ENCODE data around the gene MCM5. TPM values are rescaled to one million over a fixed set of nuclear protein-coding genes. Genes with fewer than 3 reads are reported as not detected.
"Not testable (repeated sequence)": the region's sequence is repeated elsewhere in the genome, so short reads cannot be mapped to it uniquely, and the experiment has no call there.

The MCM5 gene
- total RNA-seq, 1 donor from 2014 or later: 13.6 TPM

- ATAC-seq: no peak
- intact Hi-C loops (cut with DNase I): no loop called here
Observed at GRCh38 chr22:35458547-35459422, 58.8 kb downstream of the MCM5 start.

GRCh38 chr22:35459423-35459894 is 59.5 kb downstream of the MCM5 start:
- no peak for DNase-seq (ENCODE audit: missing footprints)
- ATAC-seq: no peak
- intact Hi-C loops (cut with DNase I): no loop called here

More at GRCh38 chr22:35458547-35459422, 58.8 kb downstream of the MCM5 start:
- no peak for DNase-seq (ENCODE audit: missing footprints)

- DNase-seq (ENCODE audit: missing footprints); ATAC-seq; intact Hi-C loops (cut with DNase I): not testable (repeated sequence)
Observed at GRCh38 chr22:35459976-35460375, 60.0 kb downstream of the MCM5 start.

- intact Hi-C loops (cut with DNase I): no loop called here
- ATAC-seq: no peak
- no peak for DNase-seq (ENCODE audit: missing footprints)
Observed at GRCh38 chr22:35460688-35461087, 60.7 kb downstream of the MCM5 start.

- DNase-seq (ENCODE audit: missing footprints) (no peak), ATAC-seq (no peak)
- intact Hi-C loops (cut with DNase I): no loop called here
Observed at GRCh38 chr22:35462498-35463230, 62.7 kb downstream of the MCM5 start.

GRCh38 chr22:35463231-35463933 is 63.4 kb downstream of the MCM5 start:
- no peak for DNase-seq (ENCODE audit: missing footprints)
- no peak for ATAC-seq
- intact Hi-C loops (cut with DNase I): no loop called here

GRCh38 chr22:35464399-35464798 is 64.5 kb downstream of the MCM5 start:
- ATAC-seq: no peak
- no peak for DNase-seq (ENCODE audit: missing footprints)
- intact Hi-C loops (cut with DNase I): no loop called here

GRCh38 chr22:35465109-35465701 is 65.3 kb downstream of the MCM5 start:
- intact Hi-C loops (cut with DNase I): no loop called here
- DNase-seq (ENCODE audit: missing footprints) (peak; percentile 87), ATAC-seq (peak; percentile 68)

GRCh38 chr22:35467681-35468434 is 67.9 kb downstream of the MCM5 start:
- peak; percentile 91 for DNase-seq (ENCODE audit: missing footprints)
- intact Hi-C loops (cut with DNase I): no loop called here
- ATAC-seq: peak; percentile 95

- intact Hi-C loops (cut with DNase I): no loop called here
- ATAC-seq: no peak
- DNase-seq (ENCODE audit: missing footprints): no peak
Observed at GRCh38 chr22:35470903-35471321, 71.0 kb downstream of the MCM5 start.

GRCh38 chr22:35471566-35471965 is 71.6 kb downstream of the MCM5 start:
- ATAC-seq; DNase-seq (ENCODE audit: missing footprints); intact Hi-C loops (cut with DNase I): not testable (repeated sequence)

- intact Hi-C loops (cut with DNase I): no loop called here
- ATAC-seq (no peak), DNase-seq (ENCODE audit: missing footprints) (no peak)
Observed at GRCh38 chr22:35472488-35472887, 72.5 kb downstream of the MCM5 start.

- ATAC-seq (no peak), DNase-seq (ENCODE audit: missing footprints) (no peak)
- intact Hi-C loops (cut with DNase I): no loop called here
Observed at GRCh38 chr22:35473971-35474370, 74.0 kb downstream of the MCM5 start.

Other genes starting within 250 kb of the MCM5 start
- gene HMGXB4, start 142.6 kb upstream of the MCM5 start, total RNA-seq: 9.4 TPM
- 62.5 TPM for gene TOM1, start 100.2 kb upstream of the MCM5 start, total RNA-seq
- gene HMOX1, start 19.0 kb upstream of the MCM5 start, total RNA-seq: 7.4 TPM
- 9.5 TPM for gene RASD2, start 140.7 kb downstream of the MCM5 start, total RNA-seq
- 17,829 TPM for gene MB, start 217.2 kb downstream of the MCM5 start, total RNA-seq
- gene APOL6, start 248.3 kb downstream of the MCM5 start, total RNA-seq: 6.6 TPM

Measured in Right ventricle myocardium inferior (tissue), 1 donor.